PFSK-1 (cell line): ENCODE results near the gene TBC1D8.

Experiments
- FOXP2 ChIP-seq: optimal IDR thresholded peaks from 2 replicates; pipeline ENCODE3; 2011; ENCODE audit warnings: borderline replicate concordance, control low read depth, inconsistent platforms; ENCODE audit not compliant: insufficient read depth; ENCODE audit errors: extremely low read length, extremely low read depth
- POLR2AphosphoS5 ChIP-seq: IDR thresholded peaks from 2 replicates; pipeline ENCODE4 v1.6.1; 2012; ENCODE audit warnings: low read depth, mild to moderate bottlenecking, control low read depth, low read length, moderate library complexity
- REST ChIP-seq, 2 experiments: IDR thresholded peaks; 2 replicates each; pipeline versions ENCODE4 v1.6.1 to v1.8.0; 2011 to 2012; ENCODE audit warnings: low read depth in 2 of 2, low read length in 2 of 2, control low read depth in 1 of 2, inconsistent platforms in 1 of 2, mild to moderate bottlenecking in 1 of 2, moderate library complexity in 1 of 2; ENCODE audit not compliant: insufficient read depth in 1 of 2
- SIN3A ChIP-seq: IDR thresholded peaks from 2 replicates; pipeline ENCODE4 v1.6.1; 2012; ENCODE audit warnings: mild to moderate bottlenecking, low read length, moderate library complexity, borderline replicate concordance; ENCODE audit not compliant: insufficient read depth
- TAF1 ChIP-seq: IDR thresholded peaks from 2 replicates; pipeline ENCODE4 v1.6.1; 2012; ENCODE audit warnings: low read length, control low read depth, borderline replicate concordance; ENCODE audit not compliant: insufficient read depth

Gene TBC1D8

GRCh38 chr2:101187131-101187530, 35.9 kb upstream of the TBC1D8 start:
- TF ChIP-seq SIN3A (no peak), POLR2AphosphoS5 (no peak), FOXP2 (no peak), REST (IDR thresholded peaks at IDR 0.05; ENCODE audit: insufficient read depth in 1 of 2, low read depth in 2 of 2, low read length in 2 of 2) (no peak), TAF1 (no peak)

DNA sequence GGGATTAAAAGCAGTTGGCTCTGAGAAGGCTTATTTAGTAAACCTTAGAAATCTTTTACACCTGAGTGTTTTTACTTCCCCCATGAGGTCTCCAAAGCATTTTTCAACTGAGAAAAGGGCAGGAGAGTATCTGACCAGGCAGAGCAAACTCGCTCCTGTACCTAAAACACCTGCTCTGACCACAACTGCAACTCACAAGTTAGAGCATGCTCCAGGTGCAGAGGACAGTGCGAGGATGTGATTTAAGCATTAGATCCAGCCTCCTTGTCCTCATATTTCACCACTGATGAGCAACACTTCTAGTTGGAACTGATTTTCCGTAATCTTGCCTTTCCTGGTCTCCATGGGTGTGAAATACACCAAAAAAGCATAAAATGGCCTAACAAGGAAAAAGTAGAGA, 34.5 kb upstream of the TBC1D8 start:
- TF ChIP-seq REST (IDR thresholded peaks at IDR 0.05; ENCODE audit: insufficient read depth in 1 of 2, low read depth in 2 of 2, low read length in 2 of 2), result no peak
- no peak for TF ChIP-seq SIN3A
- no peak for TF ChIP-seq FOXP2
- TF ChIP-seq TAF1, result no peak
- no peak for TF ChIP-seq POLR2AphosphoS5

GRCh38 chr2:101185085-101185484, 33.9 kb upstream of the TBC1D8 start:
- TF ChIP-seq REST (IDR thresholded peaks at IDR 0.05; ENCODE audit: insufficient read depth in 1 of 2, low read depth in 2 of 2, low read length in 2 of 2), result no peak
- TF ChIP-seq TAF1, result no peak
- no peak for TF ChIP-seq FOXP2
- no peak for TF ChIP-seq SIN3A
- no peak for TF ChIP-seq POLR2AphosphoS5

DNA sequence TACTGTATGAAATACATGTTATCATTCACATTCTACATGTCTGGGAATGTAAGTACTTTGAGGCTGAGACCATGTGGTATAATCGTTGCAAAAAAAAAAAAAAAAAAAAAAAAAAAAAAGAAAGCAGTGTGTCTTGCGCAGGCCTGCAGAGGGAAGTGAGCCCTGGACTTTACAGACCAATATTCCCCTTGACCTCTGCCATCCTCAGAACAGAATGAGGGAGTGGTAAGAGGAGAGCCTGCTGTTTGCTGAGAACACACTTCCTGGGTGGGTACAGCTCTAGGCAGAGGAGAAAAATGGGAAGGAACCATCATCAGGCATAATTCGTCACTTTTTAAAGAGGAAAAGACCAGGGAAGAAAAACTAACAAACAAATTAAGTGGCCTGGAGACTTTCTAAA, 28.8 kb upstream of the TBC1D8 start:
- TF ChIP-seq FOXP2 (no peak), REST (IDR thresholded peaks at IDR 0.05; ENCODE audit: insufficient read depth in 1 of 2, low read depth in 2 of 2, low read length in 2 of 2) (no peak), TAF1 (no peak), POLR2AphosphoS5 (no peak), SIN3A (no peak)

GRCh38 chr2:101176803-101177202, 25.6 kb upstream of the TBC1D8 start:
- TF ChIP-seq FOXP2 (no peak), TAF1 (no peak), REST (IDR thresholded peaks at IDR 0.05; ENCODE audit: insufficient read depth in 1 of 2, low read depth in 2 of 2, low read length in 2 of 2) (no peak), POLR2AphosphoS5 (no peak), SIN3A (no peak)
